Omental fat pad (tissue), 4 donors: Measurements from ENCODE around the gene SPAG17. TPM values are rescaled to one million over a fixed set of nuclear protein-coding genes. Genes with fewer than 3 reads are reported as not detected.

Experiments used
- ATAC-seq: fragments of 150-250 bp; one replicate; pipeline ENCODE4 v1.9.1; 2016; ENCODE audit warnings: mild to moderate bottlenecking, moderate library complexity; ENCODE audit not compliant: low FRiP score
- DNase-seq: peaks from one replicate; pipeline ENCODE4 v3.0.0-alpha.2; 2019; ENCODE audit warnings: low spot score
- CTCF ChIP-seq, 3 donors: fragments of 450-650 bp; IDR thresholded peaks; one replicate each; pipeline ENCODE4 v1.5.1; 2016 to 2017; ENCODE audit warnings: antibody characterized with exemption in 3 of 3, mild to moderate bottlenecking in 3 of 3, moderate library complexity in 2 of 3
- total RNA-seq, 4 donors: library from RNA; depleted of rRNA; stranded (reverse); fragments of >200 nt; gene quantifications; one replicate each; pipeline ENCODE4 v1.1.0, GENCODE V29; 2016

SPAG17 gene
- total RNA-seq, 4 donors from 2014 or later = 0.16 to 1.2 (median 0.24) TPM; not detected in 1

DNA sequence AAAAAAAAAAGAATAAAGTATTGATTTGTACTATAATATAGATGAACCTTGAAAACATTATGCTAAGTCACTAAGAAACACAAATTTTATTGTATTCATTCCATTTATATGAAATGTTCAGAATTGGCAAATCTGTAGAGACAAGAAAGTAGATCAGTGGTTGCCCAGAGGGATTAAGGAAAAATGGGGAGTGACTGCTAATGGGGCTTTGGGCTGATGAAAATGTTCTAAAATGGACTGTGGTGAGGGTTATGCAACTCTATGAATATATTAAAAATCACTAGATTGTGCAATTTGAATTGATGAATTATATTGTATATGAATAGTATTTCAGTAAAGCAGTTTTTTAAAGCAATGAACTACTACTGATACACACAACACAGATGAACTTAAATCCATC lies 265.7 kb downstream of the SPAG17 start:
- ATAC-seq (no peak), DNase-seq (no peak)
- TF ChIP-seq CTCF (IDR thresholded peaks at IDR 0.05) = no peak

- no peak for DNase-seq
- no peak for TF ChIP-seq CTCF (IDR thresholded peaks at IDR 0.05)
- ATAC-seq = no peak
Observed at GRCh38 chr1:117911051-117911450, 274.0 kb downstream of the SPAG17 start.

DNA sequence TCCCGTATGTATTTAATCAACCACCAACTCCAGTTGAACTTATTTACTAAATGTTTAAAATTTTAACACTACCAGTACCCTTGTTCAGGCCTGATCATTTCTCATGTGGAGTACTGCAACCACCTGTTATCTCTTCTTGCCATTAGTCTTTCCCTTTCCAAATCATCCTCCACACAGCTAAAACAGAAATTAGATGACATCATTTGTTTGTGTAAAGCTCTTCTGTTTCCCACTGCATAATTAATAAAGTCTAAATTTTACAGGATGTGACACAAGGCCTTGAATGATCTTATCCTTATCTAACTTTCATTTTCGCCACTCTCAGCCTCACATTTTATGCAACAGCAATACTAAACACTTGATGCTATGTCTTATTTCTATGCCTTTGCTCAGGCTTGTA lies 280.0 kb downstream of the SPAG17 start:
- ATAC-seq (no peak), DNase-seq (no peak)
- no peak for TF ChIP-seq CTCF (IDR thresholded peaks at IDR 0.05)

- DNase-seq = no peak
- no peak for TF ChIP-seq CTCF (IDR thresholded peaks at IDR 0.05)
- no peak for ATAC-seq
Observed at GRCh38 chr1:117904485-117904884, 280.5 kb downstream of the SPAG17 start.
